Stimulated activated CD8-positive, alpha-beta memory T cell treated with anti-CD3 and anti-CD28 coated beads, Interleukin-12 subunit alpha, Interleukin-12 subunit beta, amount 100 ng/mL, for 24 hours (primary cell): ENCODE measurements around the gene DUSP19.

Experiments
- DNase-seq: peaks from one replicate; pipeline ENCODE4 v3.0.0-alpha.2; 2020; ENCODE audit errors: extremely low read depth

The DUSP19 gene

DNA sequence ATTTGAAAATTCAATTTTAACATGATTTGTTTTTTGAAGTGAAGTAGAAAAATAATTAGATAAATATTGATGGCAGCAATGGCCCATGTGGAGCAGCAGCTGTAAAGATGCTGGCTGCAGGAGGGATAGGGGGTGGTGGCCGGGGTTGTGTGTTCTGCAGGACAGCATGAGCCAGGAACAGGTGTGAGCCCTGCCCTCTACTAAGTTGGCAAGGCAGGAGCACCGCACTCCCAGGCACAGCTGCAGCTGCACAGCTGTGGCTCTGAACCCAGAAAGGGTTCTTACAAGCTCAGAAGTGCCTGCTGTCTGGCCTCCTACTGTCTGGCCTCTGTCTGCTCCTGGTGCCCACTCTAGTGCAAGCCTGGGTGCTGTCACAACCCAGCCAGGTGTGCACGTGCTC lies 10.0 kb upstream of the DUSP19 start:
- DNase-seq, result no peak

DNA sequence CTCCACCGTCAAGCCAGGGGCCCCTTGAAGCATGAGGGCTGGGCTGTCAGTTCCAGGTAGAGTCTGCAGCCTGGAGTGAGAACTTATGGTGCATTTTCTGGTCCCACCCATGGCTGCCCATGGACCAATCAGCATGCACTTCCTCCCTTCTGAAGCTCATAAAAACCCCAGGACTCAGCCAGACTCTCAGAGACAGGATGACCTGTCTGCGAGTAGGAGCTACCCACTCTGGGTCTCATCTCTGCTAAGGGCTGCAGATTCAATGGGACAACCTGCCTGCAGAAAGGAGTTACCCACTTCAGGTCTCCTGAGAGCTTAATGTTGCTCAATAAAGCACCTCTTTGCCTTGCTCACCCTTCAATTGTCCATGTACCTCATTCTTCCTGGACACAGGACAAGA lies 9.4 kb upstream of the DUSP19 start:
- no peak for DNase-seq

GRCh38 chr2:183070942-183071844 lies 7.4 kb upstream of the DUSP19 start:
- no peak for DNase-seq

- no peak for DNase-seq
Observed at GRCh38 chr2:183072177-183072576, 6.4 kb upstream of the DUSP19 start.

GRCh38 chr2:183078163-183078463 lies 434 bp upstream of the DUSP19 start:
- no peak for DNase-seq

- no peak for DNase-seq
Observed at GRCh38 chr2:183079139-183079775, 710 bp downstream of the DUSP19 start.

- DNase-seq, result no peak
Observed at GRCh38 chr2:183081911-183082310, 3.4 kb downstream of the DUSP19 start.

GRCh38 chr2:183088061-183088460 lies 9.5 kb downstream of the DUSP19 start:
- DNase-seq, result no peak

- DNase-seq, result no peak
Observed at GRCh38 chr2:183089192-183089851, 10.8 kb downstream of the DUSP19 start.

GRCh38 chr2:183091318-183091953 lies 12.9 kb downstream of the DUSP19 start:
- no peak for DNase-seq

DNA sequence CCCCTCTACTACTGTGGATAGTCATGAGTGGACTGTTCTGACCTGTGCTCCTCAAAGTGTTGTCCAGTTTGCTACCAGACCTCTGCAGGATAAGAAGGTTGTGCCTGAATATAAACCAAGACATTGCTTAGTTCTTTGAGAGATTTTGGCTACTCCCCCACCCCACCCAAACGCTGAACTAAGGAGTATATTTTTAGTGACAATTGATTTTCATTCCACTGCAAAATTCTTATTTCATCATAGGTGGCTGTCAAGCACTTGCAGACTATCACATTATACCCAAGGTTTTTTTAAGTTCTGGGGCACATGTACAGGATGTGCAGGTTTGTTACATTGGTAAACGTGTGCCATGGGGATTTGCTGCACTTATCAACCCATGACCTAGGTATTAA lies 13.4 kb downstream of the DUSP19 start:
- DNase-seq, result no peak

- no peak for DNase-seq
Observed at GRCh38 chr2:183093857-183094657, 15.5 kb downstream of the DUSP19 start.

- DNase-seq, result no peak
Observed at GRCh38 chr2:183105402-183106134, 27.0 kb downstream of the DUSP19 start.

GRCh38 chr2:183112577-183112976 lies 34.0 kb downstream of the DUSP19 start:
- DNase-seq, result no peak

DNA sequence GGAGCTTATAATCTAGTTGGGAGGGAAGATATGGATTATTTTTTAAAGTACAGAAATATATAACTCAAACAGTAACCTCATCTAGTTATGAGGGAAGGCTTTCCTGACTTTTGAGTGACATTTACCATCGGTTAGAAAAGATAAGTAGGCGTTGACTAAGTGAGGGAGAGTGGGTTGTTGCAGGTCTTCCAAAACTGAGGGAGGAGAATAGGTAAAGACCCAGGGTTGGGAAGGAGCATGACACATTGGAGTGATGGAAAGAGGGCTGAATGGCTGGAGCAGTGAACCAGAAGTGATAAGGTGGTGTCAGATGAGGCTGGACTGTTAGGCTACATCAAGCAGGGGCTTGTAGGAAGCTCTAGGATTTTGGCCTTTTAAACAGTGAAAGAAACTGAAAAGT lies 35.1 kb downstream of the DUSP19 start:
- no peak for DNase-seq

DNA sequence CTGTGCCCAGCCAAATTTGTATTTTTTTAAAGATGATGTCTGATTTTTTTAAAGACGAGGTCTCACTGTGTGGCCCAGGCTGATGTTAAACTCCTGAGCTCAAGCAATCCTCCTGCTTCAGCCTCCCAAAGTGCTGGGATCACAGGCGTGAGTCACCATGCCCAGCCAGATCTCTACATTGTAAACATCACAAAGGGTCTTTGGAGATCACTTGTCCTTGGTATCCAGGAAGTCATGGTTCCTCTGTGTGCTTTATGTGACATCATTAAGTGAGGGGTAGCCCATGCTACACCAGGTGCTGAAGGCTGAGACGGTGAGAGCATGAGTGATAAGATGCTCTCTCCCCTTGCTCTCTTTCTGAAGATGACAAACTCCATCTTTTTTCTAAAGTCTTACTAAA lies 38.7 kb downstream of the DUSP19 start:
- no peak for DNase-seq

DNA sequence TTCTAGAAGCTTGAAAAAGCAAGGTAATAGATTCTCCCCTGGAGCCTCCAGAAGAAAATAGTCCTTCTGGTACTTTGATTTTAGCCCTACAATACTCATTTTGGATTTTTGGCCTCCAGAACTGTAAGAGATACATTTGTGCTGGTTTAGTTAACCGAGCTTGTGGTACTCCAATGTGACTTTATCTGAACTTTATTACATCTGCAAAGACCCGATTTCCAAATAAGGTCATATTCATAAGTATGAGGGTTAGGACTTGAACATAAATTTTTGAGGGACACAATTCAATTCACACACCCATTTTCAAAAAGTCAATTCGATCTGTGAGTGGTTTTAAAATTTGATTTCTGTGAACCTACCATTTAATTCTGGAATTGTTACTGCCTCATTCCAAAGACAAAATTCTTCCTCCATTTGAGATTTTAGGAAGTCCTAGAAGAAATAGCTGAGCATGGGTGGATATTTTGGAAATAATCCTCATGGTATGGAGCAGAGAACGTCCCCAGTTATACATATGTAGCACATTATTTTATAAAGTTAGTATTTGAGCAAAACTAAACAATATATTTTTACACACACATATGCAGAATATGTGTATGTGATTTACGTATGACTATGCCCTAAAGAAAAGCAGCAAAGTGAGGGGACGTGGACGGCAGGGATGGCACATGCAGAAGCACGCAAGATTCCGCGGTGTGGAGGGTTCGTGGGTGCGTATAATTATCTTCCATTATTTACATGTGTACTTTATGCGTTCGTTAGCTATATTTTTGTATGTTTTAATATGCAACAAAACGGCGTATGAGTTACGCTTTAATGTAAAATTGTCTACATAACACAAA lies 44.8 kb downstream of the DUSP19 start:
- DNase-seq, result no peak

- DNase-seq, result no peak
Observed at GRCh38 chr2:183123959-183124221, 45.3 kb downstream of the DUSP19 start.

- DNase-seq, result peak; percentile 63
Observed at GRCh38 chr2:183124222-183124956, 45.8 kb downstream of the DUSP19 start, which contains the start of gene NUP35. TSS of gene NUP35 (plus strand) at chr2:183124443. CDS start at chr2:183124458, 15 bp downstream.

- no peak for DNase-seq
Observed at GRCh38 chr2:183124957-183125255, 46.4 kb downstream of the DUSP19 start.
